Activated gamma-delta T cell (primary cell): ENCODE results near the gene CYB5B.

ENCODE experiments used
- DNase-seq: peaks from one replicate; lab custom pipeline; 2025; lab: John Stamatoyannopoulos, UW

The CYB5B gene

DNA sequence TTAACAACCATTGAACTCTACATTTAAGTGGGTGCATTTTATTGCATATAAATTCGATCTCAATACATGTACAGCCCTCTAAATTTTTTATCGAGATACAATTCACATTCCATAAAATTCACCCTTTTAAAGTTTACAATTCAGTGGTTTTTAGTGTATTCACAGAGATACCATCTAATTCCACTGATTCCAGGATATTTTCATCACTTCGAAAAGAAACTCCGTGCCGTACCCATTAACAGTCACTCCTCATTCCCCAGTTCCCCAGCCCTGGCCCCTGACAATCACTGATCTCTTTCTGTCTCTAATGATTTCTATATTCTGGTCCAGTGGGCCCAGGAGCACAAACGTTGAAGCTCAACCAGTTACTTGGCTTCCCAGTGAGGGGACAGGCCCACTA is 61.4 kb downstream of the CYB5B start:
- DNase-seq = no peak

DNA sequence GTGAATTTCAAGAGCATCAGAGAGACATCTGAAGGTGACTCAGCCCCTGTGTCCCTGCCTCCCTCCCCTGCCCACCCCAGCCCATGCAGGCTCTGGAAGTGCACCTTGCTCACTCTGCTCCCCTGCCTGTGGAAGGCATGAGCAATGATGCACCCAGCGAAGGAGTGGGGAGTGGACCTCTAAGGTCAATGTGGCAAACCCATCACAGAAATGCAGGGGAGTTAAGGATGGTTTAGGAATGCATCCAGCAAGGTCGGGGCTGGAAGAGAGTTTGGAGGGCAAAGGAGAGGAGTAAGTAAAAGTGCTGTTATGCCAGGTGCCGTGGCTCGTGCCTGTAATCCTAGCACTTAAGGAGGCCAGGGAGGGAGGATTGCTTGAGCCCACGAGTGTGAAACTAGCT is 61.9 kb downstream of the CYB5B start:
- no peak for DNase-seq

DNA sequence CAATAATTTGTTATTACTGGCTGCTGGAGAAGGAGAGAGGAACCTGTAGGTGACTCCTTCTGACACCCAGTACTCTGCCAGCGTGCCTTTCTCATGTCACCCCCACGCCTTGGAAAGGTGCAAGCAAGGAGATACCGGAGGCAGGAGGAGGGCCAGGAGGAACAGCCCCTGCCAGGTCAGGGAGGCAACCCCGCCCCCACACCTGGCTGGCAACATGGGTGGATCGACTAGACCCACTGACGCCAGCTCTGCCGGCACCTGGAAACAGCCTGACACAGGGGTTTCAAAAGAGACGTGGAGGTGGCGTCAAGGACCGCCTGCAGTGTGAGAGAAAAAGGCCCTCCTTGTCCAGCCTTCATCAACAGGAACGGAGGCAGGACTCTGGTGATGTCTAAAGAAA is 62.3 kb downstream of the CYB5B start:
- no peak for DNase-seq

DNA sequence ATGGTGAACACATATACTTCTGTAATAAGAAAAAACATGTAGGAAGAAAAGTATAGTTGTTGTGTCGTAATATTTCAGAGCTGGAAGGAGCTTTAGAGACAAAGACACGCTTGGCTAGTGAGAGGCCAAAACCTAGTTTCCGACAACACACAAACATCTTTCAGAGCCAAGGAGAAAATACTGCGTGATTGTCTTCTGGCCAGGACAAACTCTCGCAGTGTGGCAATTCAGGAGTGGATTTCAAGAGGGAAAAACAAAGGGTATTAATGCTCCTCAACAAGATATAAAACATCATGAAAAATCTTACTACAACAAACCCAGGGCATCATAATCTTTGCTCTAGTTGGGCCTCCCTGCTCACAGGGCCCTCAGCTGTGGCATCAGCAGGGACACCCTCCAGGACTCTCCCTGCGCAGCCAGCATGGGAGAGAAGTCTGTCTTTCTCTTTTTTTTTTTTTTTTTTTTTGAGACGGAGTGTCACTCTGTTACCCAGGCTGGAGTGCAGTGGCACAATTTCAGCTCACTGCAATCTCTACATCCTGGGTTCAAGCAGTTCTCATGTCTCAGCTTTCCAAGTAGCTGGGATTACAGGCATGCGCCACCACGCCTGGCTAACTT is 66.4 kb downstream of the CYB5B start:
- no peak for DNase-seq

DNA sequence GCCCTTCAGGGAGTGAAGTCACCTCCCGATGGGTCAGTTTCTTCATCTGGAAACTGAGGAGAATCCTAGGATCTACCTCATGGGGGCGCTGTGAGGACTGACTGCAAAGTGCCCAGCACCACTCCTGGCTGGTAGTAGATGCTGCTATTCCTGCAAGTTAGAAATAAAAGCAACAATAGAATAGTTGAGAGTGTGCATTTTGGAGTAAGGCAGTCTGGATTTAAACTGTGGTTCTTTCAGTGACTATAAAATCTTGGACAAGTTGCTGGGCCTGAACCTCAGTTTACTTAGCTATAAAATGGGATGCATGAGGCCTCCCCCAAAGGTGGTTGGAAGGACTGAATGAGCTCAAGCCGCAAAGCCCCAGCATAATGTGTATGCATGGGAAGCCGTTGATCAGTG is 70.6 kb downstream of the CYB5B start:
- DNase-seq = no peak

DNA sequence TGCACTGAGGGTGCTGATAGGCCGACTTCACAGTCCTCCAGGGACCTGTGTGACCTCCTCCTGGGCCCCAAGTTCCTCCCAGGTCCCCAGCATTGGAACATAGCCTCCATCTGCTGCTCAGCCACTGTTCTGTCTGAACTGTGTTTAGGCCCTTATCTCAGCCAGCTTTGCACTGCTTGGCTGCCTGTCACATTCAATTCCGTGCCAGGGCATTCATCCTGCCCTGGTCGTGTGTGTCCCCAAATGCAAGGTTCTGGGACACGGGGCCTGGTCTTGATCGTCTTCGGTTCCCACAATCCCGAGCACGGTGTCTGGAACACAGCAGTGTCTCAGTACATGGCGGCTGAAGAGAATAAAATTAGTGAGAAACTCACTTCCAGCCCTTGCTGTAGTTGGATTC is 71.4 kb downstream of the CYB5B start:
- DNase-seq = no peak

DNA sequence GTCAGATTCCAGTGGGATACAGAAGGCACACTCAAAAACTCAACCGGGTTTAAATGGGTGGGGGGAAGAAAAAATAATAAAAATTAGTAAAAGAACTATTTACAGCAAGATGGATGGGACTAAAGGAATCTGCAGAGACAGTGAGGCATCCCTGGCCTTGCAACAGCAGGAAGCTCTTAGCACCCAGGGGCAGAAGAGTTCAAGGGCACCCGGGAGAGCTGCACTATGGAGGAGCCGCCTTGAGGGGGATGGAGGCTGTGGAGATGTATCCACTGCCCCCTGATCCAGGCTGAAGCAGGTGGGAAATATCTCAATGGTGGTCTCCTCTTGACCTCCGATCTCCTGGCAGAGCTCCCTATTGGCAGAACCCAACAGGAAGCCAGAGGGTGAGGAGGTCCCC is 72.0 kb downstream of the CYB5B start:
- DNase-seq = no peak

DNA sequence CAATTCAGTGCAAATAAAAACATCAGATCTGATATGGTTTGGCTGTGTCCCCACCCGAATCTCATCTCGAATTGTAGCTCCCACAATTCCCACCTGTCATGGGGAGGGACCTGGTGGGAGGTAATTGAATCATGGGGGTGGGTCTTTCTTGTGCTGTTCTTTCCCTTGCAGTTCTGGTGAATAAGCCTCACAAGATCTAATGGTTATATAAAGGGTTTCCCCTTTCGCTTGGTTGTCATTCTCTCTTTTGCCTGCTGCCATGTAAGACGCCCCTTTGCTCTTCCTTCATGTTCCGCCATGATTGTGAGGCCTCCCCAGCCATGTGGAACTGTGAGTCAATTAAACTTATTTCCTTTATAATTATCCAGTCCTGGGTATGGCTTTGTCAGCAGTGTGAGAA is 72.5 kb downstream of the CYB5B start:
- no peak for DNase-seq

DNA sequence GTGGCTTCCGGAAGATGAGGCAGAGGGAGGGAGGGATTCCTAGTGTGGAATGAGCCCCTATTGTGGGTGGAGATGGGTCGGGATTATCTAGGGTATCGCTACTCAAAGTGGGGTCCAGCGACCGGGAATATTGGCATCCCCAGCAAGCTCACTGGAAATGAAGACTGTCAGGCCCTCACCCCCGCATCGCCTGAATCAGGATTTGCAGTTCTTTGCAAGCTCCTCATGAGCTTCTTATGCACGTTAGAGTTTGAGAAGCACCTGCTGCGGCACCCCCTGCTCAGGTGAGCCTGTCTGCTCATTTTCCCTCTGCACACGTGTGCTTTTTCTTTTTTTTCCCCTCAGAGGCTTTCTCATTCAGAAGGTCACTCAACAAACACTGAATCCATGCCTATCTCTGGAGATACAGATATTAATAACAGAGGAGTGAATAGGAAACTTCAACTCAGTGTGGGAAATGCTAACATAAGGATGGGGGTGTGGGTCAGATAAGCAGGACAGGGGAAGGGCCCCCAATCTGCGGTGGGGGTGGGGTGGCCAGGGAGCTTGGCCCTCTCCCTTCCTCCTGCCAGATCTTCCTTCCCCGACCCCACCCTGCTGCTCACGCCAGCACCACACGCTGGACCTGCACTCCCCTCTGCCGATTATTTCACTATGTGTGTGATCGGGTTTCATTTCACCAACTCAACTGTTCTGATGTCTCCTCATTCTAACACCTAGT is 73.6 kb downstream of the CYB5B start:
- no peak for DNase-seq

DNA sequence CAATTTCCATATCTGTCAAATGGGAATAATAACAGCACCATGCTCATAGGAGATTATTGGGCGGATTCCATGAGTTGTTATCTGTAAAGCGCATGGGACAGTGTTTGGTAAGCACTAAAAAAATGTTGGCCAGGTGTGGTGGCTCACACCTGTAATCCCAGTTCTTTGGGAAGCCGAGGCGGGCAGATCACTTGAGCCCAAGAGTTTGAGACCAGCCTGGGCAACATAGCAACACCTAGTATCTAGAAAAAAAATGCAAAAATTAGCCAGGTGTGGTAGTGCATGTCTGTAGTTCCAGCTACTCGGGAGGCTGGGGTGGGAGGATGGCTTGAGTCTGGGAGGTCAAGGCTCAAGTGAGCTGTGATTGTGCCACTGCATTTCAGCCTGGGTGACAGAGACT is 74.5 kb downstream of the CYB5B start:
- no peak for DNase-seq

DNA sequence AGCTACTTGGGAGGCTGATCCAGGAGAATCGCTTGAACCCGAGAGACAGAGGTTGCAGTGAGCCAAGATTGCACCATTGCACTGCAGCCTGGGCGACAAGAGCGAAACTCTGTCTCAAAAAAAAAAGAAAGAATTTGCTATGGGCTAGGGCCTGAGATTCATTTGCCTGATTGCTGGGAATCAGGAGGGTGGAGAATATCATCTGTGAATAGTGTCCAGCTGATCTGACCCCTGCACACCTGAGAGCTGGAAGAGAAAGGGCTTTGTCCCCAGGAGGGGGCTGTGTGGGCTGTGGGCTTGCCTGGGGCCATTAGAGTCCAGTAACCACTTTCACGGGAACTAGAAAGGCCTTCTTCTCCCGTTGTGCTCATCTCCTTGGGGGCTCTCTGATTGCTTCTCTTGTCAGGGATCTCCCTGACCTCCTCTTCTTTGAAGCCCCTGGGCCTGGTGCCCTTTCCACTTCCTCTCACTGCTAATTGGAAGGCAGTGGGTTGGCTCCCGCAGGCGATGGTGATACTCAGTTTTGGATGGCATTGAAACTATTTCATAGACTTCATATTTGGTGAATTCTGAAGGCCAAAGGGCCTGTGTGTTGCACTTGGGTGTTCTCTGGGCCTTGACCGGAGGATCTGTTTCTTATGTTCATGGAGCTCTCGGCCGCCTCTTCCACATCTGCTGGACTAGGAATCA is 75.3 kb downstream of the CYB5B start:
- no peak for DNase-seq

DNA sequence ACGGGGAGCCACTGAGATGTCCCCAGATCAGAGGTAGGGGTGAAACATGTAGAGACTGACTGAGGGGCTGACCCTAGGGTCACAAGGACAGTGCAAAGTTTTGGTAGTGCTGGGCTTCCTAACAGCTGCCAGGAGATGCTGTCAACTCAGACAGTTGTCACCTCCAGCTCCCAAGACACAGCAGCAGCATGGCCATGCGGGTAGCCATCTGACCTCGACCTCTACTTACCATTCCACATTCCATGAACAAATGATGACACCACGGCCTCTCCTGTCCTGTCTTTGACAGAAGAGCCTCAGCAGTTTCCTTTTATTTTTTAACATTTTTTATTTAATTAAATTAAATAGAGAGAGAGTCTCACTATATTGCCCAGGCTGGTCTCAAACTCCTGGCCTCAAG is 76.1 kb downstream of the CYB5B start:
- no peak for DNase-seq

DNA sequence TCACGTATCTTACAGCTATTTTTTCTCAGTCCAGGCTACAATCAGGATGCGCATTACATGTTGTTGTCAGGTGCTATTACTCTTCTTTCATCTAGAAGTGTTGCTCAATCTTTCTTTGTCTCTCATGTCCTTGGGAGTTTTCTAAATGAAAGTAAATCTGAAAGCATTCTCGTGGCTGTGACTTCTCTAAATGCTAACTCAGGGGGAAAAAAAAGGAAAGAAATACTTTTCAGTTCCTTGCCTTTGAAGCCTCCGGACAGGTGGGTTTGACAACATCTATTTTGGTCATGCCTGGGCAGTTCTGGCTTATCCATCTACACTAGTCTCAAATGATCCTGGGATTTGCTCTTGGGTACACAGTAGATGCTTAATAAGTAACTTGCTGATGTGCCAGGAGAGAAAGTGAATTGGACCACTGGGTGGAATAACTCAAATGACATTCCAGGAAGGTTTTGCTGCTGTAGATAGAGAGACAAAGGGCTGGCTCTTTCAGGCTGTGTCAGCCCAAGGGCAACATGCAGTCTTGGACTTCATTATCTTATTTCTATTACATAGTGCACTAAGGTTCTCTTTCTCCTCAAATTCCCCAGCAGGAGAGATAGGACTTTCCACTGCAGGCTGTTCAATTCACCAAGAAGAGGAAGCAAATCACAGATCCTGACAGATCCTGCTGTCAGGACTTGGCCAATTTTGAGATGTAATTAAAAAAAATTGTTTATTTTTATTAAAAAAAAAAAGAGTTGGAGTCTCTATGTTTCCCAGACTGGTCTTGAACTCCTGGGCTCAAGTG is 77.7 kb downstream of the CYB5B start:
- no peak for DNase-seq

DNA sequence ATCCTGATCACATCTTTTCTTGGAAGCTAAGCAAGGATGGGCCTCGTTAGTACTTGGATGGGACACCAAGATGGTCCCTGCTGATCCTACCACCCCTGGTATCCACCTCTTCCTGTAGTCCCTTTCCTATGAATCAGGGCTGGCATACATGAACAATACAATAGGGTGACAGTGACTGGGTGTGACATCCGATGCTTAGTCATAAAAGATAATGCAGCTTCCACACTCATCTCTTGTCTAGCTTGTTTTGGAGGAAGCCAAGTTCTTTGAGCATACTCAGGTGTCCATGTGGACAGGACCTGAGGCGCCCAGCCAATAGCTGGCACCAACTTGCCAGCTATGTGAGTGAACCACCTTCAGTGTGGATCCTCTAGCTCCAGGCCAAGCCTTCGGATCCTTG is 78.8 kb downstream of the CYB5B start:
- no peak for DNase-seq

DNA sequence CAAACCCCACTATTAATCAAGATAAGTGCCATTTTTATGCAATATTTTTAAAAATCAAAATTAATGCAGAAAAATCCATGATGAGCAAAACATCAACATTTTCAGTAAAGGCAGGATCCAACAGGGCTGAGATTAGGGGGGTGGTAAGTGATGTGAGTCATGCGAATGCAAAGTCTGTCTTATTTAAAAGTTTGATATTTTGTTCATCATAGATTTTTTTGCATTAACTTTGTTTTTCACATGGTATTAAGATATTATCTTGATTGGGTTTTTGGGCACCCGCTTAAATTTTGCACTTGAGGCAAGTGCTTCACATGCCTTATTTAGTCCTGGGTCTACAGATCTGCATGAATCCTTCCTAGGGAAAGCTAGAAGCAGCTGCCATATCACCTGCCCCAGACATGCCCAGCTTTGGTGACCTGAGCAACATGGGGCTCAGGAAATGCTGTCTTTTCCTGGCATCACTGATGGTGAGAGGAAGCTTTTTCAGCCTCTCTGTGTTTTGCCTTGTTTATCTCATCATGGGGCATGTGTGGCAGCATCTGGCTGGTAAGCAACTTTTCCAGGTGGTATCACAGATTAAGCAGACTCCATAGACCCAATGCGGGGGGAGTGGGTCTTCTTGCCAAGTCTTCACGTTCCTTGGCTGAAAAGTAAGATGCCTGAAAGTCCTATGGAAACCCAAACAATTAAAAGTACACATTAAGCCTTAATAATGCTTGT is 83.8 kb downstream of the CYB5B start:
- DNase-seq = no peak

DNA sequence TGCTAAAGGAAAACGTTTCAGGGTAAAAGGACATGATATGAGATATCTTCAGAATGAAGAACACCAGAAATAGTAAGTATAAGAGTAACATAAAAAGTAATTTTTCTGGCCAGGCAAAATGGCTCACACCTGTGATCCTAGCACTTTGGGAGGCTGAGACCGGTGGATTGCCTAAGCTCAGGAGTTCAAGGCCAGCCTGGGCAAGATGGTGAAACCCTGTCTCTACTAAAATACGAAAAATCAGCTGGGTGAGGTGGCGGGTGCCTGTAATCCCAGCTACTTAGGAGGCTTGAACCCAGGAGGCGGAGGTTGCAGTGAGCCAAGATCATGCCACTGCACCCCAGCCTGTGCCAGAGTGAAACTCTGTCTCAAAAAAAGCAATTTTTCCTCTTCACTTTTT is 84.7 kb downstream of the CYB5B start:
- no peak for DNase-seq

DNA sequence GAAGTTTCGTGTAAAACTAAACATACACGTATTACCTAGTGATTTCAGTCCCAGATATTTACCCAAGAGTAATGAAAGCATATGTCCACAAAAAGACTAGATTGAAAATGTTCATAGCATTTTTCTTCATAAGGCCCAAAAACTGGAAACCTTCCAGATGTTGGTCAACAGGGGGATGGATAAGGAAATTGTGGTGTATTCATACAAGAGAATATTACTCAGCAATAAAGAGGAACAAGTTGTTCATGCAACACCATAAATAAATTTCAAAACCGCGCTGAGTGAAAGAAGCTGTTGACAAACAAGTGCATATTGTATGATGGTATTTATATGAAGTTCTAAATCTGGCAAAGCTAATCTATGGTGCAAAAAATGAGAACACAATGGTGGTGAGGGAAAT is 87.2 kb downstream of the CYB5B start:
- DNase-seq = no peak

DNA sequence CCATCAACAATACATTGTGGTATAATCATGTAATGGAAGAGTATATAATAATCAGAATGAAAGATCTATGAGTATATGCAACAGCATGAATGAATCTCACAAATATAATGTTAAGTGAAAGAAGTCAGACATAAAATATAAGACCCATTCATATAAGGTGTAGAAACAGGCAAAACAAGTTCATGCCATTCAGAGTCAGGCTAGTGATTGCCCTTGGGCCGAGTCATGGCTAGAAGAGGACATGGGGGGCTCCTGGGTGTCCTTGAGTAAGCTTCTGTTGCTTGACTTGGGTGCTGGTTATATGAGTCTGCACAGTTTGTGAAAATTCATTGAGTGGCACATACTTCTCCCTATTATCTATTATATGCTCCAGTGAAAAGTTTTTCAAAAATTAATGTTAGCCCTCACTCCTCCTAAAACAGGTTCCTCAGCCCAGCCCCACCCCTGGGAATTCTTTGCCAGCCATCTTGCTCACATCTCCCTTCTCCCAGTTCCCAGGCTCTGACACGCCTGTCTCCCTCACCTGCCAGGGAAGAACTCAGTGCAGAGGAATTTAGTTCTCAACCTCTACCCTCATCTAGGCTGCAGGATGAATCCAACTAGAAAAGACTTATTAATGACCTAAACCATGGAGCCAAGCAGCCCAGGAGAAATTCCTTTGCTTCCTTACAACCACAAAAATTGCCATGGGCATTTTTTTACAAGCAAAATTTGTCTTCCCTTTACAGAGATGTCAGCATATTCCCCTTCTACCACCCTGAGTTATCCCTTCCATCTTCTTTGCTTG is 89.0 kb downstream of the CYB5B start:
- DNase-seq = no peak

DNA sequence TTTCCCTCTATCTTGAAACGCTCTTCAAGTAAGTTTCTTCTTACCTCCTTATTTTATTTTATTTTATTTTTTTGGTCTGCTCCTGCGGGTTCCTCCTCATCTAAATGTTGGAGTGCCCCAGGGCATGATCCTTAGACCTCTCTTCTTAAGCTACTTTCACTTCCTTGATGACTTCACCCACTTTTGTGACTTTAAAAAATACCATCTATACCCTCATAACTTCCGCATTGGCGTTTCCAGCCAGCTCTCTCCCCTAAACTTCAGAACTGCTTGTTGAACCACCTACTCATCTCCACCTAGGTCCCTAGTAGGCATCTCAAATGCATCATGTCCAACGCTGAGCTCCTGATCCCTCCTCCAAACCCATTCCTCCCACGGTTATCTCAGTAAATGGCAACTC is 89.9 kb downstream of the CYB5B start:
- DNase-seq = no peak
